HEK293T (cell line): ENCODE data around the gene TSFM.

Experiments used
- BHLHE40 ChIP-seq: fragments of 450-650 bp; IDR thresholded peaks from 2 replicates; pipeline ENCODE4 v1.6.1; 2016; ENCODE audit warnings: mild to moderate bottlenecking, moderate library complexity, borderline replicate concordance
- ELF4 ChIP-seq: fragments of 450-650 bp; IDR thresholded peaks from 2 replicates; pipeline ENCODE4 v1.6.1; 2017; ENCODE audit warnings: antibody characterized with exemption
- FOXM1 ChIP-seq: fragments of 450-650 bp; IDR thresholded peaks from 2 replicates; pipeline ENCODE4 v1.6.1; 2017; ENCODE audit warnings: mild to moderate bottlenecking, borderline replicate concordance
- SP1 ChIP-seq: fragments of 450-650 bp; IDR thresholded peaks from 2 replicates; pipeline ENCODE4 v1.6.1; 2017
- TARDBP ChIP-seq: fragments of 450-650 bp; IDR thresholded peaks from 2 replicates; pipeline ENCODE4 v1.6.1; 2016

DNA sequence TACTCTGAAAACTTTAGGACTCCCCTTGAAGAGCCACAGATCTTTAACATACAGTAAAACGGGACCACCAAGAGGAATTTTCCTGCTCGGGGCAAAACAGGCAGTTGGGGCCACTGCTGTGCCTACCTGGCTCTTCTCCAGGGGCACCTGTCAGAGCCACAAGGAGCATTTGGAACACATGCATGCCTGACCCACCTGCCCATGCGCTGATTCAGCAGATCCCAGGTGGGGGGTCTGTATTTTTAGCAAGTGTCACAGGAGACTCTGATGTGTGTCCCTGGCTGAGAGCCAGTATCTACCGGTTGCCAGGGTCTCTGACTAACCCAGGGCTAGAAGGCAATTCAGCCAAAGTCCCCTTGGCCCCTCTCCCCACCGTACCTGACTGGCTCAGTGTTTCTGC is 57.4 kb downstream of the TSFM start:
- TF ChIP-seq ELF4 (no peak), FOXM1 (no peak), BHLHE40 (no peak), SP1 (no peak), TARDBP (no peak)
